Bronchial epithelial cell (primary cell): ENCODE data around the gene CD244. TPM values are rescaled to one million over a fixed set of nuclear protein-coding genes. Genes with fewer than 3 reads are reported as not detected.

Source experiments
- DNase-seq: peaks from one replicate; pipeline ENCODE4 v3.0.0-alpha.2; 2010; ENCODE audit warnings: low read depth
- FAIRE-seq: peaks from 2 replicates; lab custom pipeline; 2011; peaks lifted over from hg19 to GRCh38; lab: Jason Lieb, UNC
- H3K27me3 ChIP-seq: 2 replicates; pipeline ENCODE4 v1.5.1; 2011; ENCODE audit warnings: low read length; ENCODE audit not compliant: control insufficient read depth, insufficient read depth
- H3K36me3 ChIP-seq: 2 replicates; pipeline ENCODE4 v1.5.1; 2011; ENCODE audit warnings: low read length; ENCODE audit not compliant: control insufficient read depth, insufficient read depth
- H3K4me3 ChIP-seq: 2 replicates; pipeline ENCODE4 v1.5.1; 2011; ENCODE audit warnings: mild to moderate bottlenecking, low read depth, low read length, control low read depth
- CTCF ChIP-seq: IDR thresholded peaks from 2 replicates; pipeline ENCODE4 v1.5.1; 2011; ENCODE audit warnings: mild to moderate bottlenecking, moderate library complexity, low read length, control low read depth, inconsistent platforms; ENCODE audit not compliant: insufficient read depth, severe bottlenecking
- total RNA-seq: library from RNA; depleted of rRNA; stranded (reverse); fragments of >200 nt; gene quantifications from 2 replicates; pipeline ENCODE4 v1.2.1, GENCODE V29; 2014

CD244 gene
- total RNA-seq, 1 donor from 2014 or later: under 0.01 TPM

GRCh38 chr1:160813215-160813614 is 49.5 kb downstream of the CD244 start:
- Histone ChIP-seq H3K36me3 (no peaks in the 10 kb centered on the region), H3K27me3 (no peaks in the 10 kb centered on the region), H3K4me3 (no peak overlapping the region)
- peak; percentile 97 for DNase-seq
- TF ChIP-seq CTCF: no peak
- FAIRE-seq: peak; percentile 23

GRCh38 chr1:160811147-160811546 is 51.5 kb downstream of the CD244 start:
- FAIRE-seq: peak; percentile 88
- Histone ChIP-seq H3K4me3 (no peak overlapping the region), H3K36me3 (no peaks in the 10 kb centered on the region), H3K27me3 (no peaks in the 10 kb centered on the region)
- DNase-seq: no peak
- TF ChIP-seq CTCF: no peak

GRCh38 chr1:160810486-160810885 is 52.2 kb downstream of the CD244 start:
- no peak for DNase-seq
- no peaks in the 10 kb centered on the region for H3K27me3 ChIP-seq
- no peak for TF ChIP-seq CTCF
- no peak overlapping the region for H3K4me3 ChIP-seq
- H3K36me3 ChIP-seq: no peaks in the 10 kb centered on the region
- FAIRE-seq: no peak

GRCh38 chr1:160808289-160808688 is 54.4 kb downstream of the CD244 start:
- DNase-seq (no peak), FAIRE-seq (no peak)
- no peaks in the 10 kb centered on the region for H3K27me3 ChIP-seq
- TF ChIP-seq CTCF: no peak
- no peaks in the 10 kb centered on the region for H3K36me3 ChIP-seq
- H3K4me3 ChIP-seq: no peak overlapping the region

GRCh38 chr1:160807738-160808137 is 54.9 kb downstream of the CD244 start:
- DNase-seq (no peak), FAIRE-seq (peak; percentile 47)
- Histone ChIP-seq H3K27me3 (no peaks in the 10 kb centered on the region), H3K36me3 (no peaks in the 10 kb centered on the region), H3K4me3 (no peak overlapping the region)
- TF ChIP-seq CTCF: no peak

- FAIRE-seq (no peak), DNase-seq (no peak)
- Histone ChIP-seq H3K27me3 (no peaks in the 10 kb centered on the region), H3K36me3 (no peaks in the 10 kb centered on the region), H3K4me3 (no peak overlapping the region)
- no peak for TF ChIP-seq CTCF
Observed at GRCh38 chr1:160807247-160807646, 55.4 kb downstream of the CD244 start.
